ENCODE data around the gene SLC41A2. TPM values are rescaled to one million over a fixed set of nuclear protein-coding genes. Genes with fewer than 3 reads are reported as not detected.

SLC41A2 gene
- total RNA-seq, 1 experiment from 2014 or later: 4.3 TPM

- no peak overlapping the region for H2AFZ ChIP-seq (ENCODE audit: low read length)
- H3K27me3 Mint-ChIP-seq (ENCODE audit: low read depth): no peaks in the 10 kb centered on the region
- H3K14ac ChIP-seq (ENCODE audit: insufficient read depth, low read length): no peak overlapping the region
- H3K9ac ChIP-seq (ENCODE audit: extremely low read depth, insufficient read length, low read length): no peak overlapping the region
- no peak overlapping the region for H4K8ac ChIP-seq (replicated peaks; ENCODE audit: insufficient read length, low read depth, low read length)
- H2BK12ac ChIP-seq (ENCODE audit: insufficient read length, low read depth, low read length): no peak overlapping the region
- H2AK5ac ChIP-seq (ENCODE audit: insufficient read length, low read length): no peak overlapping the region
- H4K91ac ChIP-seq (ENCODE audit: insufficient read length, low read depth, low read length): no peak overlapping the region
- H3K27ac Mint-ChIP-seq: no peak overlapping the region
- no peak overlapping the region for H3K27ac ChIP-seq (ENCODE audit: insufficient read length, low read depth, low read length)
- no peaks in the 10 kb centered on the region for H3K9me3 Mint-ChIP-seq
- no peak overlapping the region for H3K56ac ChIP-seq (ENCODE audit: insufficient read length, low read depth, low read length)
- no peak for TF ChIP-seq CTCF (conservative IDR thresholded peaks at IDR 0.05)
- H4K5ac ChIP-seq (ENCODE audit: insufficient read length, low read depth, low read length): no peak overlapping the region
- no peak overlapping the region for H3T11ph ChIP-seq (ENCODE audit: low read length)
- no peaks in the 10 kb centered on the region for H3K79me1 ChIP-seq (ENCODE audit: insufficient read depth, low read depth, low read length, poor library complexity, severe bottlenecking)
- no peak overlapping the region for H2BK120ac ChIP-seq (ENCODE audit: low read depth, low read length, poor library complexity, severe bottlenecking)
- no peak overlapping the region for H2BK15ac ChIP-seq (ENCODE audit: low read depth, low read length)
- no peak overlapping the region for H3K4me3 Mint-ChIP-seq
- no peak overlapping the region for H3K18ac ChIP-seq (ENCODE audit: insufficient read length, low read depth, low read length)
- H4K20me1 ChIP-seq (ENCODE audit: control insufficient read depth, insufficient read depth, insufficient read length): no peaks in the 10 kb centered on the region
- H2BK20ac ChIP-seq (ENCODE audit: low read depth, low read length, poor library complexity, severe bottlenecking): no peak overlapping the region
- H2BK5ac ChIP-seq (ENCODE audit: insufficient read length, low read length): no peak overlapping the region
- H3K79me2 ChIP-seq (ENCODE audit: insufficient read depth, low read length): peaks cover 2% of the 10 kb centered on the region; the same call in 1 of the 2 replicates
- no peaks in the 10 kb centered on the region for H3K23me2 ChIP-seq (ENCODE audit: insufficient read length, low read depth, low read length, poor library complexity, severe bottlenecking)
- H3K23ac ChIP-seq (ENCODE audit: insufficient read length, low read depth, low read length): no peak overlapping the region
- peaks cover 0 to 3% of the 10 kb centered on the region in 2 experiments; a peak in 1 of 4 replicates for H3K4me1 Mint-ChIP-seq
- no peak overlapping the region for H3K4ac ChIP-seq (ENCODE audit: low read depth, low read length)
- H3K4me1 ChIP-seq (ENCODE audit: insufficient read depth, low read length): no peaks in the 10 kb centered on the region
- WGBS (ENCODE audit: extremely low coverage, insufficient read length, low lambda C conversion rate): no CpG with 5 or more reads among the region's 3 CpGs
- DNase-seq: no peak
- peaks cover 51 to 91% (median 88%) of the 10 kb centered on the region in 3 experiments for H3K36me3 Mint-ChIP-seq (ENCODE audit: insufficient read depth in 1 of 3, low read depth in 3 of 3)
- no peaks in the 10 kb centered on the region for H3K9me3 ChIP-seq (ENCODE audit: control insufficient read depth, low read depth, low read length)
- no peaks in the 10 kb centered on the region for H3K27me3 ChIP-seq (ENCODE audit: insufficient read depth, low read length)
- H3K4me2 ChIP-seq (ENCODE audit: insufficient read depth, insufficient read length, low read length): no peak overlapping the region
These were observed 36.2 kb upstream of the SLC41A2 start for GRCh38 chr12:104994336-104994735.
